Mammary epithelial cell (primary cell): ENCODE data around the gene TNXB.

Experiments used
- CTCF ChIP-seq, 2 donors: IDR thresholded peaks in 1 of 2; conservative IDR thresholded peaks in 1 of 2; 2 replicates each; pipeline ENCODE4 v1.5.1; 2011 to 2012; ENCODE audit warnings: inconsistent platforms in 2 of 2, low read length in 2 of 2, mild to moderate bottlenecking in 2 of 2, control low read depth in 1 of 2, low read depth in 1 of 2; ENCODE audit not compliant: insufficient read depth in 1 of 2; ENCODE audit errors: extremely low read depth in 1 of 2
- EZH2 ChIP-seq: IDR thresholded peaks from 2 replicates; pipeline ENCODE4 v1.6.1; 2012; ENCODE audit warnings: low read length, inconsistent platforms, borderline replicate concordance

- TF ChIP-seq CTCF (conservative IDR thresholded peaks at IDR 0.05 in 1 of 2, IDR thresholded peaks at IDR 0.05 in 1 of 2; ENCODE audit: extremely low read depth in 1 of 2, insufficient read depth in 1 of 2, low read depth in 1 of 2, low read length in 2 of 2): no peak
- no peak for TF ChIP-seq EZH2
Measured at GRCh38 chr6:32149092-32149755, 40.1 kb upstream of the TNXB start.
